PFSK-1 (cell line): ENCODE measurements around the gene TPCN1.

Experiments used
- FOXP2 ChIP-seq: optimal IDR thresholded peaks from 2 replicates; pipeline ENCODE3; 2011; ENCODE audit warnings: borderline replicate concordance, control low read depth, inconsistent platforms; ENCODE audit not compliant: insufficient read depth; ENCODE audit errors: extremely low read length, extremely low read depth
- POLR2AphosphoS5 ChIP-seq: IDR thresholded peaks from 2 replicates; pipeline ENCODE4 v1.6.1; 2012; ENCODE audit warnings: low read depth, mild to moderate bottlenecking, control low read depth, low read length, moderate library complexity
- SIN3A ChIP-seq: IDR thresholded peaks from 2 replicates; pipeline ENCODE4 v1.6.1; 2012; ENCODE audit warnings: mild to moderate bottlenecking, low read length, moderate library complexity, borderline replicate concordance; ENCODE audit not compliant: insufficient read depth

- TF ChIP-seq POLR2AphosphoS5 (no peak), SIN3A (no peak), FOXP2 (no peak)
These were observed 3.7 kb downstream of the TPCN1 start for GRCh38 chr12:113224955-113225354.
